ENCODE results near the gene ZNF618.

DNA sequence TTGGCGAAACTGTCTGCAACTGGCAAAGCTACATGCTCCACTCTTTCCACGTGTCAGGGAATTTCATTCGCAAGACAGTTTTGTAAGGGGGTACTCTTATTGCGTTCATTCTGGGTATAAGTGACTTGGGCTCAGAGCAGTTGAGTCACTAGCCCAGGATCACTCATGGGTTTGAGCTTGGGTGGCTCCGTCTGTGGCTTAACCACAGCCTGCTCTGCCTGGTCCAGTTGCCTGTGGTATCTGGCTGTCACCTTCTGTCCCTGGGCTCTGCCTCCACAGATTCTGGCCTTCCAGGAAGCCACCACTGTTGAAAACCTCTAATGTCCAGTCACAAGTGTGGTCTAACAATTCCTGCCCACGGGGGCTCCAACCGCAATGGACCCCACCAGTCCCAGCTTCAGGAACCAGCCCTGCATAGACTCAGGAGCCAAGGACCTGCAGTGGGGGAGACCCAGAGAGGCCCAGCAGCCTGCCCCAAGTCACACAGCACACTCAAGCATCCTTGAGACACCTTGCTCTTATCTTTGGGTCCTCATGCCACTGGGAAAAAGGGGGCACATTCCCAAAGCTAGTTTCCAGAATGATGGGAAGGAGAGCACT, 212.6 kb downstream of the ZNF618 start:
- TF ChIP-seq, protein P1, sequence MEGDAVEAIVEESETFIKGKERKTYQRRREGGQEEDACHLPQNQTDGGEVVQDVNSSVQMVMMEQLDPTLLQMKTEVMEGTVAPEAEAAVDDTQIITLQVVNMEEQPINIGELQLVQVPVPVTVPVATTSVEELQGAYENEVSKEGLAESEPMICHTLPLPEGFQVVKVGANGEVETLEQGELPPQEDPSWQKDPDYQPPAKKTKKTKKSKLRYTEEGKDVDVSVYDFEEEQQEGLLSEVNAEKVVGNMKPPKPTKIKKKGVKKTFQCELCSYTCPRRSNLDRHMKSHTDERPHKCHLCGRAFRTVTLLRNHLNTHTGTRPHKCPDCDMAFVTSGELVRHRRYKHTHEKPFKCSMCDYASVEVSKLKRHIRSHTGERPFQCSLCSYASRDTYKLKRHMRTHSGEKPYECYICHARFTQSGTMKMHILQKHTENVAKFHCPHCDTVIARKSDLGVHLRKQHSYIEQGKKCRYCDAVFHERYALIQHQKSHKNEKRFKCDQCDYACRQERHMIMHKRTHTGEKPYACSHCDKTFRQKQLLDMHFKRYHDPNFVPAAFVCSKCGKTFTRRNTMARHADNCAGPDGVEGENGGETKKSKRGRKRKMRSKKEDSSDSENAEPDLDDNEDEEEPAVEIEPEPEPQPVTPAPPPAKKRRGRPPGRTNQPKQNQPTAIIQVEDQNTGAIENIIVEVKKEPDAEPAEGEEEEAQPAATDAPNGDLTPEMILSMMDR (IDR thresholded peaks at IDR 0.05; ENCODE audit: low read depth, low read length, poor library complexity, severe bottlenecking), result no peak
- TF ChIP-seq EZH2phosphoT487 (IDR thresholded peaks at IDR 0.05; ENCODE audit: borderline replicate concordance, low read length), result no peak
